DOHH2 (cell line): Measurements from ENCODE around the gene HSBP1L1.

Experiments
- EZH2phosphoT487 ChIP-seq: fragments of 200-600 bp; sonication (generic); IDR thresholded peaks from 2 replicates; pipeline ENCODE4 v1.6.1; 2017; ENCODE audit warnings: borderline replicate concordance, mild to moderate bottlenecking, antibody characterized with exemption, low read length, moderate library complexity, mixed read lengths
- TF ChIP-seq, protein P1 (sequence below): fragments of 200-600 bp; sonication (generic); IDR thresholded peaks from one replicate; pipeline ENCODE4 v1.5.1; 2014; ENCODE audit warnings: antibody characterized with exemption, mild to moderate bottlenecking, low read depth, low read length; ENCODE audit not compliant: poor library complexity, severe bottlenecking

DNA sequence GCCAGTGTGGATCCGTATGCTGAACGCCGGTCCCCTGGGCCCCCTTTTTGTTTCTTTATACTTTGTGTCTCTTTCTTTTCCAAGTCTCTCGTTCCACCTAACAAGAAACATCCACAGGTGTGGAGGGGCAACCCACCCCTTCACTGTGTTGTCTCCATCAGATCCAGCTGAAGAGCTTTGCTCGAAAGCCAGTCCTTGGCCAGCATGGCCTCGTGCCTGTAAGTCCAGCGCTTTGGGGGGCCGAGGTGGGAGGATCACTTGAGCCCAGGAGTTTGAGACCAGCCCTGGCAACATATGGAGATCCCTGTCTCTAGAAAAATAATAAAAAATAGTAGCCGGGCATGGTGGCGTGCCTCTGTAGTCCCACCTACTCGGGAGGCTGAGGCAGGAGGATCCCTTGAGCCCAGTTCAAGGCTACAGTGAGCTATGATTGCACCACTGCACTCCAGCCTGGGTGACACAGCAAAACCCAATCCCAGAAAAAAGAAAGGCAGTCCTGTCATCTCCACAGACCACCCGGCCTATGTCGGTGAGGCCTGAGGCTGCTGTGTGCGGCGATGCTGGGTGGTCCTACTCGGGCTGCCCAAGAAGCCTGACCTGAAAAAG lies 3.4 kb upstream of the HSBP1L1 start:
- TF ChIP-seq, protein P1, sequence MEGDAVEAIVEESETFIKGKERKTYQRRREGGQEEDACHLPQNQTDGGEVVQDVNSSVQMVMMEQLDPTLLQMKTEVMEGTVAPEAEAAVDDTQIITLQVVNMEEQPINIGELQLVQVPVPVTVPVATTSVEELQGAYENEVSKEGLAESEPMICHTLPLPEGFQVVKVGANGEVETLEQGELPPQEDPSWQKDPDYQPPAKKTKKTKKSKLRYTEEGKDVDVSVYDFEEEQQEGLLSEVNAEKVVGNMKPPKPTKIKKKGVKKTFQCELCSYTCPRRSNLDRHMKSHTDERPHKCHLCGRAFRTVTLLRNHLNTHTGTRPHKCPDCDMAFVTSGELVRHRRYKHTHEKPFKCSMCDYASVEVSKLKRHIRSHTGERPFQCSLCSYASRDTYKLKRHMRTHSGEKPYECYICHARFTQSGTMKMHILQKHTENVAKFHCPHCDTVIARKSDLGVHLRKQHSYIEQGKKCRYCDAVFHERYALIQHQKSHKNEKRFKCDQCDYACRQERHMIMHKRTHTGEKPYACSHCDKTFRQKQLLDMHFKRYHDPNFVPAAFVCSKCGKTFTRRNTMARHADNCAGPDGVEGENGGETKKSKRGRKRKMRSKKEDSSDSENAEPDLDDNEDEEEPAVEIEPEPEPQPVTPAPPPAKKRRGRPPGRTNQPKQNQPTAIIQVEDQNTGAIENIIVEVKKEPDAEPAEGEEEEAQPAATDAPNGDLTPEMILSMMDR, result no peak
- no peak for TF ChIP-seq EZH2phosphoT487
